ENCODE measurements around the gene QTRT2. TPM values are rescaled to one million over a fixed set of nuclear protein-coding genes. Genes with fewer than 3 reads are reported as not detected.

Gene QTRT2
- total and polyA plus RNA-seq, 2 of the 8 experiments (the other 6 are each of a cell fraction or from before 2014, with no cell fraction given): 13.3 to 54.5 TPM

- TF ChIP-seq BCL11A (IDR thresholded peaks at IDR 0.05; ENCODE audit: low read depth in 2 of 2, low read length in 2 of 2): no peak
- TF ChIP-seq TBP (IDR thresholded peaks at IDR 0.05; ENCODE audit: low read depth, low read length): no peak
- TF ChIP-seq CTBP2 (IDR thresholded peaks at IDR 0.05; ENCODE audit: borderline replicate concordance, insufficient read depth, insufficient read length, low read length): no peak
- TF ChIP-seq CHD7 (IDR thresholded peaks at IDR 0.05; ENCODE audit: insufficient replicate concordance, low read length): no peak
- no peak for TF ChIP-seq RNF2 (IDR thresholded peaks at IDR 0.05; ENCODE audit: borderline replicate concordance, low read depth, low read length, missing control alignments, poor library complexity, severe bottlenecking)
These were observed 15.2 kb downstream of the QTRT2 start (continued) for GRCh38 chr3:114071786-114072185.

Data from H1 (cell line).